H1 (cell line): ENCODE measurements around the gene MYH3. TPM values are rescaled to one million over a fixed set of nuclear protein-coding genes. Genes with fewer than 3 reads are reported as not detected.

Experiments
- CTCF ChIA-PET: fragments of 300-600 bp; sonication (Branson Sonifier 250); formaldehyde crosslinking; loops from one replicate; lab custom pipeline; 2021; ENCODE audit not compliant: partially characterized antibody; lab: Charles Lee
- POLR2A ChIA-PET: fragments of 300-600 bp; sonication (Branson Sonifier 250); formaldehyde crosslinking; loops from one replicate; lab custom pipeline; 2021; ENCODE audit warnings: inconsistent platforms; ENCODE audit not compliant: partially characterized antibody; lab: Charles Lee
- DNase-seq, 2 experiments: peaks; one replicate each; pipeline versions ENCODE4 v3.0.0 to v3.0.0-alpha.2; 2010 to 2022; ENCODE audit warnings: low spot score in 2 of 2, low read depth in 1 of 2, mixed read lengths in 1 of 2
- FAIRE-seq: peaks from 2 replicates; lab custom pipeline; 2011; peaks lifted over from hg19 to GRCh38; lab: Jason Lieb, UNC
- H2AFZ ChIP-seq: 2 replicates; pipeline ENCODE4 v1.8.1; 2012; ENCODE audit warnings: low read length, inconsistent platforms
- H2AK5ac ChIP-seq: 2 replicates; pipeline ENCODE4 v1.6.1; 2013; ENCODE audit warnings: low read depth, low read length
- H2BK120ac ChIP-seq: replicated peaks from 2 replicates; pipeline ENCODE3; 2013; ENCODE audit warnings: low read depth, low read length, inconsistent platforms
- H2BK12ac ChIP-seq: 2 replicates; pipeline ENCODE4 v1.6.1; 2013; ENCODE audit warnings: low read depth, low read length
- H2BK15ac ChIP-seq: 2 replicates; pipeline ENCODE4 v1.6.1; 2013; ENCODE audit warnings: low read length
- H2BK20ac ChIP-seq: 2 replicates; pipeline ENCODE4 v1.6.1; 2013; ENCODE audit warnings: low read length
- H2BK5ac ChIP-seq: 2 replicates; pipeline ENCODE4 v1.6.1; 2013; ENCODE audit warnings: low read depth, low read length
- H3K14ac ChIP-seq: 2 replicates; pipeline ENCODE4 v1.6.1; 2013; ENCODE audit warnings: inconsistent platforms; ENCODE audit not compliant: insufficient read length
- H3K18ac ChIP-seq: 2 replicates; pipeline ENCODE4 v1.6.1; 2013; ENCODE audit warnings: low read length; ENCODE audit errors: extremely low read depth
- H3K23ac ChIP-seq: 2 replicates; pipeline ENCODE4 v1.6.1; 2013; ENCODE audit warnings: inconsistent platforms; ENCODE audit not compliant: insufficient read length
- H3K23me2 ChIP-seq: 2 replicates; pipeline ENCODE4 v1.6.1; 2013; ENCODE audit warnings: low read depth, low read length
- H3K27ac ChIP-seq: 2 replicates; pipeline ENCODE4 v1.6.1; 2011; ENCODE audit warnings: low read depth, low read length, inconsistent platforms
- H3K27me3 ChIP-seq, 4 experiments: replicated peaks in 1 of 4; 1 replicate in 1 of 4; 2 replicates in 3 of 4; pipeline versions ENCODE4 v1.6.1 to v1.8.1; 2011 to 2013; ENCODE audit warnings: low read length in 3 of 4, mild to moderate bottlenecking in 3 of 4, inconsistent platforms in 2 of 4, mixed read lengths in 2 of 4, moderate library complexity in 1 of 4; ENCODE audit not compliant: control insufficient read depth in 3 of 4, insufficient read depth in 3 of 4; ENCODE audit errors: extremely low read depth in 1 of 4
- H3K36me3 ChIP-seq, 4 experiments: 2 replicates each; pipeline versions ENCODE4 v1.6.1 to v1.8.1; 2011 to 2013; ENCODE audit warnings: mild to moderate bottlenecking in 4 of 4, low read length in 3 of 4, moderate library complexity in 2 of 4, control low read depth in 1 of 4, inconsistent platforms in 1 of 4; ENCODE audit not compliant: insufficient read depth in 4 of 4, control insufficient read depth in 2 of 4
- H3K4ac ChIP-seq: replicated peaks from 2 replicates; pipeline ENCODE3; 2013; ENCODE audit warnings: low read length, low read depth, mixed read lengths, inconsistent platforms; ENCODE audit not compliant: insufficient read length
- H3K4me1 ChIP-seq, 4 experiments: replicated peaks in 1 of 4; 1 replicate in 1 of 4; 2 replicates in 3 of 4; pipeline versions ENCODE4 v1.6.1 to v1.8.1; 2011 to 2013; ENCODE audit warnings: low read length in 3 of 4, inconsistent platforms in 2 of 4, mixed read lengths in 1 of 4; ENCODE audit not compliant: insufficient read depth in 4 of 4, control insufficient read depth in 3 of 4
- H3K4me2 ChIP-seq, 2 experiments: 2 replicates each; pipeline versions ENCODE4 v1.6.1 to v1.8.1; 2011 to 2013; ENCODE audit warnings: low read depth in 2 of 2, low read length in 2 of 2, control low read depth in 1 of 2, inconsistent platforms in 1 of 2, mild to moderate bottlenecking in 1 of 2; ENCODE audit not compliant: insufficient read depth in 1 of 2
- H3K4me3 ChIP-seq, 4 experiments: fragments of 200-600, 300-600 bp in 1 of 4; sonication (generic), shearing (Covaris generic), sonication (Bioruptor Twin) in 1 of 4; 2 replicates each; pipeline versions ENCODE4 v1.5.1 to v1.8.1; 2011 to 2016; ENCODE audit warnings: low read length in 4 of 4, low read depth in 3 of 4, control low read depth in 2 of 4, inconsistent platforms in 2 of 4, mild to moderate bottlenecking in 2 of 4, mixed read lengths in 1 of 4, moderate library complexity in 1 of 4; ENCODE audit not compliant: insufficient read depth in 2 of 4; ENCODE audit errors: extremely low read depth in 1 of 4
- H3K56ac ChIP-seq: replicated peaks from 2 replicates; pipeline ENCODE3; 2013; ENCODE audit warnings: low read depth, mild to moderate bottlenecking, mixed read lengths, low read length, inconsistent platforms; ENCODE audit not compliant: insufficient read length
- H3K79me1 ChIP-seq: 2 replicates; pipeline ENCODE4 v1.6.1; 2013; ENCODE audit warnings: low read depth, low read length, control low read depth
- H3K79me2 ChIP-seq, 2 experiments: 2 replicates each; pipeline versions ENCODE4 v1.6.1 to v1.8.1; 2012 to 2013; ENCODE audit warnings: low read length in 2 of 2, mild to moderate bottlenecking in 2 of 2, inconsistent platforms in 1 of 2; ENCODE audit not compliant: insufficient read depth in 2 of 2, control insufficient read depth in 1 of 2
- H3K9ac ChIP-seq, 4 experiments: replicated peaks in 1 of 4; 1 replicate in 1 of 4; 2 replicates in 3 of 4; pipeline versions ENCODE4 v1.6.1 to v1.8.1; 2011 to 2013; ENCODE audit warnings: low read depth in 3 of 4, low read length in 3 of 4, control low read depth in 2 of 4, mild to moderate bottlenecking in 2 of 4, moderate library complexity in 2 of 4, inconsistent platforms in 1 of 4; ENCODE audit errors: extremely low read depth in 1 of 4
- H3K9me3 ChIP-seq, 2 experiments: 2 replicates each; pipeline versions ENCODE4 v1.6.1 to v1.8.1; 2012 to 2013; ENCODE audit warnings: mild to moderate bottlenecking in 2 of 2, moderate library complexity in 2 of 2, control low read depth in 1 of 2, inconsistent platforms in 1 of 2, low read depth in 1 of 2, low read length in 1 of 2, mixed read lengths in 1 of 2; ENCODE audit not compliant: insufficient read depth in 2 of 2
- H4K20me1 ChIP-seq, 2 experiments: replicated peaks in 1 of 2; 2 replicates each; pipeline versions ENCODE3 to v1.8.1; 2011 to 2013; ENCODE audit warnings: inconsistent platforms in 2 of 2, low read length in 2 of 2, mild to moderate bottlenecking in 1 of 2; ENCODE audit not compliant: insufficient read depth in 2 of 2, control insufficient read depth in 1 of 2
- H4K5ac ChIP-seq: 2 replicates; pipeline ENCODE4 v1.6.1; 2013; ENCODE audit warnings: low read length, low read depth, mixed read lengths, inconsistent platforms; ENCODE audit not compliant: insufficient read length
- H4K8ac ChIP-seq: 2 replicates; pipeline ENCODE4 v1.8.0; 2013; ENCODE audit warnings: mild to moderate bottlenecking, moderate library complexity, low read length, inconsistent platforms; ENCODE audit not compliant: insufficient read depth; ENCODE audit errors: extremely low read depth
- H4K91ac ChIP-seq: replicated peaks from 2 replicates; pipeline ENCODE3; 2013; ENCODE audit warnings: low read length, mixed read lengths, inconsistent platforms; ENCODE audit not compliant: insufficient read length
- CBX5 ChIP-seq: fragments of 300-800, 300-1000 bp; sonication (generic); IDR thresholded peaks from 2 replicates; pipeline ENCODE4 v1.7.1; 2016; ENCODE audit warnings: antibody characterized with exemption, low read length, low read depth
- YY1 ChIP-seq: IDR thresholded peaks from 2 replicates; pipeline ENCODE4 v1.6.1; 2011; ENCODE audit warnings: low read depth, mild to moderate bottlenecking, low read length
- WGBS, 2 experiments: shearing (Covaris generic) in 1 of 2; methylation state at CpG; one replicate each; pipeline versions ENCODE4 v1.1.6 to v1.1.7; 2013 to 2015; ENCODE audit warnings: low lambda C conversion rate in 2 of 2, mixed read lengths in 2 of 2, inconsistent platforms in 1 of 2, low coverage in 1 of 2, missing lambda C conversion rate in 1 of 2; ENCODE audit not compliant: insufficient replicate concordance in 2 of 2, insufficient coverage in 1 of 2, insufficient read length in 1 of 2; ENCODE audit errors: extremely low coverage in 1 of 2, missing lambda C conversion rate in 1 of 2; 5-methylcytosine and 5-hydroxymethylcytosine counted together
- polyA plus RNA-seq, 7 experiments: library from polyadenylated mRNA; depleted of rRNA in 3 of 7; stranded (reverse) in 5 of 7; unstranded in 2 of 7; fragments of >200 nt in 5 of 7; fragments of 200-250 nt in 2 of 7; gene quantifications; 1 replicate in 5 of 7; 2 replicates in 1 of 7; 4 replicates in 1 of 7; pipeline versions ENCODE4 v1.2.1 to v1.2.3, GENCODE V29; 2011 to 2013; ENCODE audit warnings: missing spikeins in 2 of 7, mixed read lengths in 2 of 7
- total RNA-seq: library from RNA; stranded (reverse); fragmentation: NEBNext Ultra II Directional; extraction: Animal tissue kit (Norgen Biotek cat#: 25700); gene quantifications from 2 replicates; pipeline ENCODE4 v1.2.1, GENCODE V29; 2021
- TF ChIP-seq, protein P1 (sequence below): IDR thresholded peaks from 2 replicates; pipeline ENCODE4 v1.6.1; 2012; ENCODE audit warnings: inconsistent platforms
- TF ChIP-seq, protein P2 (sequence below), 3 experiments: IDR thresholded peaks; 1 replicate in 2 of 3; 2 replicates in 1 of 3; pipeline versions ENCODE4 v1.5.1 to v1.6.1; 2011; ENCODE audit warnings: low read length in 3 of 3, mild to moderate bottlenecking in 3 of 3, inconsistent platforms in 2 of 3, low read depth in 1 of 3, moderate library complexity in 1 of 3; ENCODE audit not compliant: insufficient read depth in 1 of 3; ENCODE audit errors: control extremely low read depth in 1 of 3

The MYH3 gene
- total and polyA plus RNA-seq, 2 of the 8 experiments (the other 6 are each of a cell fraction or from before 2014, with no cell fraction given) = 0.65 to 1.8 TPM

DNA sequence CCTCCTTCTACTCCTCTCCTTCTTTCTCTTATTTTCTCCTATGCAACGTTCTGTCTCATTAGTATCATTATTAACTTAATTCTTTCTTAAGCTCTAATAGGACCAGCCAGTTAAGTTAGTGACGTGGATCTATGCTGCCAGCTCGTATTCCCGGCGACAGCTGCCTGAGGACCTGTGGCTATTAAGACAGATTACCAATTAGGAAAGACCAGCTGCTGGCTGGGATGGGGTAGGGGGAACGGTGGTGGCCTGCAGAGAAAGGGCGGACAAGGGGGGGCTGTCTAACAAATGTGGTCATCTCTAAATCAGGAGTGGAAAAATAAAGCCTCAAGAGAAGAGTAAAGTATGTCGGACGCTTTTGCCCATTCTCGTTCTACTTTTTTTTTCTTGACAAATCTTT lies 770 bp upstream of the MYH3 start:
- POLR2A ChIA-PET = no interaction called here
- no peak overlapping the region for H3K14ac ChIP-seq
- no peak overlapping the region for H2BK120ac ChIP-seq
- TF ChIP-seq, protein P1, sequence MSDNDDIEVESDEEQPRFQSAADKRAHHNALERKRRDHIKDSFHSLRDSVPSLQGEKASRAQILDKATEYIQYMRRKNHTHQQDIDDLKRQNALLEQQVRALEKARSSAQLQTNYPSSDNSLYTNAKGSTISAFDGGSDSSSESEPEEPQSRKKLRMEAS = no peak
- TF ChIP-seq CBX5 = no peak
- TF ChIP-seq, protein P2, sequence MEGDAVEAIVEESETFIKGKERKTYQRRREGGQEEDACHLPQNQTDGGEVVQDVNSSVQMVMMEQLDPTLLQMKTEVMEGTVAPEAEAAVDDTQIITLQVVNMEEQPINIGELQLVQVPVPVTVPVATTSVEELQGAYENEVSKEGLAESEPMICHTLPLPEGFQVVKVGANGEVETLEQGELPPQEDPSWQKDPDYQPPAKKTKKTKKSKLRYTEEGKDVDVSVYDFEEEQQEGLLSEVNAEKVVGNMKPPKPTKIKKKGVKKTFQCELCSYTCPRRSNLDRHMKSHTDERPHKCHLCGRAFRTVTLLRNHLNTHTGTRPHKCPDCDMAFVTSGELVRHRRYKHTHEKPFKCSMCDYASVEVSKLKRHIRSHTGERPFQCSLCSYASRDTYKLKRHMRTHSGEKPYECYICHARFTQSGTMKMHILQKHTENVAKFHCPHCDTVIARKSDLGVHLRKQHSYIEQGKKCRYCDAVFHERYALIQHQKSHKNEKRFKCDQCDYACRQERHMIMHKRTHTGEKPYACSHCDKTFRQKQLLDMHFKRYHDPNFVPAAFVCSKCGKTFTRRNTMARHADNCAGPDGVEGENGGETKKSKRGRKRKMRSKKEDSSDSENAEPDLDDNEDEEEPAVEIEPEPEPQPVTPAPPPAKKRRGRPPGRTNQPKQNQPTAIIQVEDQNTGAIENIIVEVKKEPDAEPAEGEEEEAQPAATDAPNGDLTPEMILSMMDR (IDR thresholded peaks at IDR 0.05; ENCODE audit: control extremely low read depth in 1 of 3, insufficient read depth in 1 of 3, low read depth in 1 of 3, low read length in 3 of 3) = no peak
- TF ChIP-seq YY1 = no peak

More for the DNA sequence above, 770 bp upstream of the MYH3 start:
- Histone ChIP-seq H2BK12ac (no peak overlapping the region), H3K27me3 (no peaks in the 10 kb centered on the region), H2BK15ac (no peak overlapping the region), H2BK5ac (no peak overlapping the region), H3K4me1 (no peaks in the 10 kb centered on the region), H3K79me1 (no peaks in the 10 kb centered on the region), H3K56ac (no peak overlapping the region), H4K91ac (no peak overlapping the region), H3K4me3 (no peak overlapping the region), H4K20me1 (no peaks in the 10 kb centered on the region), H3K9ac (no peak overlapping the region), H3K18ac (no peak overlapping the region), H3K4ac (no peak overlapping the region), H2AK5ac (no peak overlapping the region), H2BK20ac (no peak overlapping the region), H3K4me2 (no peak overlapping the region), H3K9me3 (no peaks in the 10 kb centered on the region), H3K23me2 (no peaks in the 10 kb centered on the region), H4K8ac (no peak overlapping the region), H3K79me2 (no peaks in the 10 kb centered on the region), H3K23ac (no peak overlapping the region), H2AFZ (no peak overlapping the region), H3K27ac (no peak overlapping the region), H4K5ac (no peak overlapping the region), H3K36me3 (no peaks in the 10 kb centered on the region)
- 90% methylated on average over 10 of the region's 10 CpGs; no CpG with 5 or more reads in 1 of the 2 experiments for WGBS, 2 experiments
- CTCF ChIA-PET = interaction anchor here (1.2 to 4.8 kb wide), 2 partner anchors 12 to 23 kb away, joined by 3 to 39 read pairs; no protein-coding TSS in a partner anchor
- FAIRE-seq (no peak), DNase-seq (no peak)
